AG10803 (cell line): ENCODE data around the gene APBA2.

Experiments
- DNase-seq: peaks from one replicate; pipeline ENCODE4 v3.0.0; 2010; ENCODE audit warnings: low read depth
- H3K4me3 ChIP-seq: 2 replicates; pipeline ENCODE4 v1.5.1; 2011; ENCODE audit warnings: mild to moderate bottlenecking, low read length, control low read depth
- CTCF ChIP-seq: conservative IDR thresholded peaks from 2 replicates; pipeline ENCODE4 v1.5.1; 2011; ENCODE audit warnings: mild to moderate bottlenecking, low read length, control low read depth, inconsistent platforms

The APBA2 gene

DNA sequence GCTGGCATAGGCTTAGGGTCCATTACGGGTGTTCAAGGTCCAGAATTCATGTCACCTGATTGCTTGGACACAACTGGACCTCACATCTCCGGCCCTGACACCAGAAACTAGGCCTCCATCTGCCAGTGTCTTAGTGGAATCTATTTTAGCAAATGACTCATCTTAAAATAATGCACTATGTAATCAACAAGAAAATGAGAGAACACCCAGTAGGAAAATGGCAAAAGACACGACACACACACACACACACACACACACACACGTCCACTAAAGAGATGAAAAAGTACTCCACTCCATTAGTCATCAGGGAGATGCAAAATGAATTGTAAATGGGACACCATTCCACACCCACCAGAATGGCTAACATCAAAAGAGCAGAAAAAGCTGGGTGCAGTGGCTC lies 11.2 kb downstream of the APBA2 start:
- no peak overlapping the region for H3K4me3 ChIP-seq
- no peak for TF ChIP-seq CTCF
- peak; percentile 64 for DNase-seq

DNA sequence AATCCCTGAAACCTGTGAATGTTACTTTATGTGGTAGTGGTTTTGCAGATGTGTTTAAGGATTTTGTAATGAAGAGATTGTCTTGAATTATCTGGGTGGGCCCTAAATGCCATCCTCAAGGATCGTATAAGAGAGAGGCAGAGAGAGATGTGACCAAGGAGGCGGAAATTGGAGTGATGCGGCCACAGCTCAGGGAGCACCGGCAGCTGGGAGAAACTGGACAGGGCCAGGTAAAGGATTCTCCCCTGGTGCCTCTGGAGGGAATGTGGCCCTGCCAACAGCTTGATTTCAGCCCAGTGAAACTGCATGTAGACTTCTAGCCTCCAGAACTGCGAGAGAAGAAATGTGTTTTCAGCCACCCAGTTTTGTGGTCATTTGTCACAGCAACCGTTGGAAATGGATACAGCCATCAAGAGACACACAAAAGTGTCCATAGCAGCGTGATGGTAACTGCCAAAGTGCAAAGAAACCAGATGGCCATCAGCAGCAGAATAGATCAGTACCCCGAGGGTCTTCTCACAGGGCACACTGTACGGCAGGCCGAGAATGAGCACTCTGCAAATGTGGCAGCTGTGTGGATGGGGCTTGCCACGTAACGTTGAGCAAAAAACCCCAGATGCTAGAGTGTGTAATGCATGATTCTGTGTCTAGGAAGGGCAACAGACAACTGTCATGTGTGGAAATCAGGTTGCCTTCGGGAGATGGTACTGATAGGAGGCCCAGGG lies 12.2 kb downstream of the APBA2 start:
- H3K4me3 ChIP-seq = no peak overlapping the region

GRCh38 chr15:28899061-28899738 lies 13.4 kb downstream of the APBA2 start:
- no peak for DNase-seq
- H3K4me3 ChIP-seq = no peak overlapping the region
- TF ChIP-seq CTCF = no peak

More for the DNA sequence above, 12.2 kb downstream of the APBA2 start:
- no peak for TF ChIP-seq CTCF
- DNase-seq = no peak

DNA sequence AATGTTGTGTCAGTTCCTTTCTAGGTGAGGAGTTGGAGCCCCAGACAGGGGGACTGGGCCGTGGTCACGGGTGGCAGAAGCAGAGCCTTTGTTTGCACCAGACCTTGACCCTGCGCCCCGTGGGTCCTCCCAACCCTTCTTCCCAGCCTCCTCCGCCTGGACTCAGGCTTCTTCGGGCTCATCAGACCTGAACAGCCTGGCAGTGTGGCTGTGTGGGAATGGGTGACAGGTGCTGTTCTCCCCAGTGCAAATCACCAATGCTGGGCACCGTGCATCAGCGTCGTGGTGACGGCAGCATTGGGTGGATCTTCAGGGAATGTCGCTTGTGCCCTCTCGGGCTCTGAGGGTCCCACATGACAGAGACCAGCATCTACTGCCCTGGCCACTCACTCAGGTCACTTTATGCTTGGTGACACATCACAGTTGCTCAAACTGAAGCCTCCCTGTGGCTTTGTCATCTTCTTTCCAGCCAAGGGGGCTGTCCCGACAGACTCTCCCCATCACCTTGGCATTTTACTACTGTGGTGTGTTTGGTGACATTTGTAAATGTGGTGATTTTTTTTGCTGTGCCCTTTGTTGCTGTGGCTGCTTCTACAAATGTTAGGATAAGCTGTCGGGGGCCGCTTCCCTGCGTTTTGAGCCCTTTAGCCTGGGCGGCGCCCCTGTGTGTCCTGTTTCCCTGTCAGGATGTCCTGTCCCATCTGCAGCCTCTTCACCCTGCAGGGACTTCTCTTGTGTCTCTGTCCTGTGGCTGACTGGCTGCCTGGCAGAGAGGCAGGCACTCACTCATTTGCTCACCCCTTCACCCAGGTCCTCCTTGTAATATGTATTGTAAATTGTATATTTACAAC lies 14.5 kb downstream of the APBA2 start:
- H3K4me3 ChIP-seq = no peak overlapping the region
- no peak for TF ChIP-seq CTCF
- DNase-seq = no peak

GRCh38 chr15:28900892-28901586 lies 15.3 kb downstream of the APBA2 start:
- no peak for DNase-seq
- TF ChIP-seq CTCF = no peak
- H3K4me3 ChIP-seq = no peak overlapping the region

- no peak for DNase-seq
- H3K4me3 ChIP-seq = no peak overlapping the region
- TF ChIP-seq CTCF = no peak
These were observed 15.8 kb downstream of the APBA2 start for GRCh38 chr15:28901587-28901980.
